Renal pelvis (tissue), 4 donors: Measurements from ENCODE around the gene DCHS1. TPM values are rescaled to one million over a fixed set of nuclear protein-coding genes. Genes with fewer than 3 reads are reported as not detected.

Experiments
- DNase-seq: peaks from one replicate; pipeline ENCODE4 v3.0.0-alpha.2; 2013
- polyA plus RNA-seq, 3 donors: library from polyadenylated mRNA; unstranded; fragments of 120-200 nt; gene quantifications; one replicate each; pipeline ENCODE4 v1.2.1, GENCODE V29; 2013; ENCODE audit not compliant: insufficient read length in 3 of 3

DCHS1 gene
- polyA plus RNA-seq, 3 donors = 30.7 to 41.7 (median 40.5) TPM

- no peak for DNase-seq
Measured at GRCh38 chr11:6629892-6630631, 25.5 kb downstream of the DCHS1 start.

GRCh38 chr11:6629573-6629891 lies 26.1 kb downstream of the DCHS1 start:
- no peak for DNase-seq

- no peak for DNase-seq
Measured at GRCh38 chr11:6628526-6628925, 27.1 kb downstream of the DCHS1 start.

- no peak for DNase-seq
Measured at GRCh38 chr11:6627762-6628241, 27.8 kb downstream of the DCHS1 start.

GRCh38 chr11:6626971-6627761 lies 28.4 kb downstream of the DCHS1 start:
- DNase-seq = no peak

GRCh38 chr11:6625832-6626420 lies 29.7 kb downstream of the DCHS1 start:
- no peak for DNase-seq

GRCh38 chr11:6625156-6625831 lies 30.3 kb downstream of the DCHS1 start:
- DNase-seq = no peak

- no peak for DNase-seq
Measured at GRCh38 chr11:6623391-6624363, 31.9 kb downstream of the DCHS1 start.

GRCh38 chr11:6622261-6623171 lies 33.1 kb downstream of the DCHS1 start:
- DNase-seq = no peak

- no peak for DNase-seq
Measured at GRCh38 chr11:6621711-6622211, 33.8 kb downstream of the DCHS1 start.

- DNase-seq = no peak
Measured at GRCh38 chr11:6620636-6621035, 35.0 kb downstream of the DCHS1 start.

GRCh38 chr11:6619004-6619745 lies 36.4 kb downstream of the DCHS1 start, which contains the start of gene TPP1:
TSS of gene TPP1 (minus strand) at chr11:6619422. CDS start at chr11:6619400, 22 bp downstream.
- DNase-seq = peak; percentile 94

GRCh38 chr11:6618117-6619003 lies 37.2 kb downstream of the DCHS1 start:
- DNase-seq = peak; percentile 77

- DNase-seq = no peak
Measured at GRCh38 chr11:6617315-6617781, 38.3 kb downstream of the DCHS1 start.

GRCh38 chr11:6616596-6617250 lies 38.9 kb downstream of the DCHS1 start:
- no peak for DNase-seq

- no peak for DNase-seq
Measured at GRCh38 chr11:6615882-6616585, 39.6 kb downstream of the DCHS1 start.
